GM21723 (cell line): ENCODE results near the gene RAP1A.
"Not testable (repeated sequence)": the region's sequence is repeated elsewhere in the genome, so short reads cannot be mapped to it uniquely, and the experiment has no call there.

Experiments
- ATAC-seq: cut with Tn5 transposase; IDR thresholded peaks from one replicate; pipeline ENCODE4 v1.9.1; 2021; ENCODE audit warnings: mild to moderate bottlenecking, moderate library complexity; ENCODE audit not compliant: unreplicated experiment

RAP1A gene

GRCh38 chr1:111734856-111735255 lies 115.3 kb downstream of the RAP1A start:
- ATAC-seq: no peak

GRCh38 chr1:111735321-111735720 lies 115.7 kb downstream of the RAP1A start:
- ATAC-seq: no peak

- ATAC-seq: no peak
Observed at GRCh38 chr1:111735858-111736544, 116.4 kb downstream of the RAP1A start.

- no peak for ATAC-seq
Observed at GRCh38 chr1:111736548-111737215, 117.1 kb downstream of the RAP1A start.

- no peak for ATAC-seq
Observed at GRCh38 chr1:111737216-111738132, 117.9 kb downstream of the RAP1A start.

- peak; percentile 2 for ATAC-seq
Observed at GRCh38 chr1:111738133-111738435, 118.5 kb downstream of the RAP1A start.

DNA sequence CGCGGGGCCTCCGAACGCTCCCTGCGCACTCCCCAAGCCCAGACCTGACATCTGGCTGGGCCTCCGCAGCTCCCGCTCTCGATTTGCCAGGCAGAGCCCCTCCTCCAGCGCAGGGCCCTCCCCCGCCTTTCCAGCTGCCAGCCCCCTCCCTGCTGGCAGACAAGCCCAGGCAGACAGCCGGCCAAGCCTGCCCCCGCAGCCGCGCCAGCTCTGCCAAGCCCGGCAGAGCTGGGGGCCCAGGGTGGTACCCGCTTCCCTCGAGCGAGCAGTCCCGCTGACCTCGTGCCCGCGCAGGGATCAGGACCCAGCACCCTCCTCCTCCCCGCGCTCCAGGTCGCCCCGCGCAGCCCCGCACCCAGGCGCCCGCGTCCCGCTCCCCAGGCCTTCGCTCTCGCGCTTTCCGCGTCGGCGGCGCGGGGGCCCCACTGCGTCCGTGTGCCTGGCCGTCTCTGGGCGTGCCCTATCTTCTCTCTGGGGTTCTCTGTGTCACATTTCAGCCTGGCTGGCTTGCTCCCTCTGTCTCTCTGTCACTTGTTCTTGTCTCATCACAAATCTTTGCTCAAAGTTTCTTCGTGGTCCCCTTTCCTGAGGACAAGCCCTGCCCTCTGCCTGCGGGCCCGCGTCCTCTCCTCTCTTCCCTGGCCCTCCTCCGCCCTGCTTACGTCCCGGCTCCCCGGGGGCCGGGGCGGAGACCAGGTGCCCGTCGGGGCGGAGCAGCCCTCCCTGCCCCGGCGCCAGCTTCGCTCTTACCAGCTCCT lies 119.0 kb downstream of the RAP1A start:
- peak; percentile 57 for ATAC-seq

GRCh38 chr1:111739194-111739924 lies 119.8 kb downstream of the RAP1A start, which contains the start of gene INKA2:
TSS of gene INKA2 (minus strand) at chr1:111739395. CDS start at chr1:111739242, 153 bp downstream.
- ATAC-seq: peak; percentile 83

DNA sequence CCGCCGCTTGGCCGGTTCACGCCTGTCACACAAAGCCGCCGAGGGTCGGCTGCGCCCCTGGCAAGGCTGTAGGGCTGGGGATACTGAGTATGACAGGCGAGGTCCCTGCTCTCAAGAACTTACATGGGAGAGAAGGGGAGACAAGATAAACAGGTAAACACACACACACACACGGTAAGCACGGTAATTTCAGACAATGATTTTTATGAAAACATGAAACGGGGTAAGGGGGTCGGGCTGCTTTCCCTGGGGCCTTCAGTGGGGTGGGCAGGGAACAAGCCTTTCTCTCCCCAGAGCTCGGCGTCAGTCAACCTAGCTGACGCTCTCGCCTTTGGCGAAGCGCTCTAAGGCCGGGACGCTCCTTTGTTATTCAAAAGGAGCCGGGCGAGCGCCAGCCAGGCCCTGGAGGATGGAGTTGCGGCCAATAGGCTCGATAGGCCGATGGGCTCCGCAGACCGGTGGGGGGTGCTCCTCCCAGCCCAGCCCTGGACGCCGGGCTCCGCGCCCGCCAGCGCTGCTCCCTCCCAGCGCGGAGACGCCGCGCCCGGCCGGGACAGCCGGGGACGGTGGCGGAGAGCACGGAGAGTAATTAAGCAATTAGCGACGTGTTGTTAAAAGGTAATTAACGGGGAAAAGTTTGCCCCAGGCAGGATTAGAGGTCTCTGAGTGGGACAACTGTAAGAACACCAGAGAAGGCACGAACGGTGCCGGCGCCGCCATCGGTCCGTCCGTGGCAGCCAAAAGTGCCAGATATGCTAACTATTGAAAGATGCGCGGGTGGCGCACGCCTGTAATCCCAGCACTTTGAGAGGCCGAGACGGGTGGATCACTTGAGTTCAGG lies 120.6 kb downstream of the RAP1A start:
- no peak for ATAC-seq

GRCh38 chr1:111742292-111742691 lies 122.7 kb downstream of the RAP1A start:
- ATAC-seq: not testable (repeated sequence)

- no peak for ATAC-seq
Observed at GRCh38 chr1:111742938-111743549, 123.5 kb downstream of the RAP1A start.

GRCh38 chr1:111743679-111744101 lies 124.1 kb downstream of the RAP1A start:
- no peak for ATAC-seq

DNA sequence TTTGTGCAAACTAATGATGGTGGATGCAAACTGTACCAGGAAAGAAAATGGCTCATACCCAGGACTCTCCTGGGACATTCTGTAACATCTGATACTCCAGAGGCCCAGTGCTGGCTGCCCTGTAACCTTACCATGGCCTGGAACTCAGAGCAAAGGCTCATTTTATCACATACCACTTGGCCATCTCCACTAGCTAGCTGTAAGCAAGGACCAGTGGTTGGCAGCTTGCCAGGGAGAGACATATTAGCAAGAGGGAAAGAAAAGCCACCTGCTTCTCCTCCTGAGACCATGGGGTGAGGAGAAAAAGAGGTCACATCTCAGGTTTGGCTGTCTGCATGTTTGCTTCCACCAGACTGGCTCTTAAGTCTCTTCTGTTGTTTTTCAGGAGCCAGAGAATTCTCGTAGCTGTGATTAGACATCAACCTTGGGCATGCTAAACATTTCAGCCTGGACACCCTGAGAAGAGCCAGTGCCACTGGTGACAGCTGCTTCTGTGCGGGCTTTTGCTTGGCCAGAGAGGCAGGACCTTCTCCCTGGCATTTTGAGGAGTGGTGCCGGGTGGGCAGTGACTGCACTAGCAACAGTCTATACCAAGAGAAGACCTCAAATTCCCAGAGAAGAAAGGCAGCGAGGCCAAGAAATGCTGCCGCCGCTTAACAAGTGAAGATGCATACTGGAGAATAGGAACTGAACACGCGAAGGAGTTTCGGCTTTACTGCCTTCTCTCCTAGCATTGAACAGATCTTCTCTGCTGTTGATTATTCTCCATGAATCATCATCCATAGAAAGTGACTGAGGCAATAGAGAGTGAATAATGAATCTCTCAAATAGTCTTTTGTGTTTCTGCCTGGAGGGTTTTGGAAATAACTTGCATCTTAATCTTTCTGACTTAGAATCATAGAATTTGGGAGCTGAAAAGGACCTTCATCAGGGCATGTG lies 126.4 kb downstream of the RAP1A start:
- ATAC-seq: no peak

GRCh38 chr1:111746614-111746999 lies 127.0 kb downstream of the RAP1A start:
- ATAC-seq: no peak

GRCh38 chr1:111747282-111747734 lies 127.7 kb downstream of the RAP1A start:
- peak; percentile 51 for ATAC-seq

DNA sequence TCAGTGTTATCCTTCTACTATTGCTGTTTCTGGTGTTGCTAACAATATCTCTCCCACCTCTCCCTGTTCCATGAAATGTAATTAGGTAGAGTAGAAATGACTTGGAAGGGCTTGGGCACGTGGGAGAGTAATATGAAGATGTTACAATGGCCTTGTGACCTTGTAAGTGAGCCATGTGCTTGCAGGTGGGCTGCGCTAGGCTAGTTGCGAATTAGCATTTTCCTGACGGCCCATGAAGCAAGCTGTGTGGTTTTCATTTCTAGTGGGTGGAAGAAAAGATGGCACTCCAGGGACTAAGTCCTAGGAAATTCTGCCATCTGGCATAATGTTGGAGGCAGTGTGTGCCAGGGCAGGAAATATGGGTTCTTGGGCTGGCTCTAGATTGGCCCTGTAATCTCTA lies 128.4 kb downstream of the RAP1A start:
- no peak for ATAC-seq

DNA sequence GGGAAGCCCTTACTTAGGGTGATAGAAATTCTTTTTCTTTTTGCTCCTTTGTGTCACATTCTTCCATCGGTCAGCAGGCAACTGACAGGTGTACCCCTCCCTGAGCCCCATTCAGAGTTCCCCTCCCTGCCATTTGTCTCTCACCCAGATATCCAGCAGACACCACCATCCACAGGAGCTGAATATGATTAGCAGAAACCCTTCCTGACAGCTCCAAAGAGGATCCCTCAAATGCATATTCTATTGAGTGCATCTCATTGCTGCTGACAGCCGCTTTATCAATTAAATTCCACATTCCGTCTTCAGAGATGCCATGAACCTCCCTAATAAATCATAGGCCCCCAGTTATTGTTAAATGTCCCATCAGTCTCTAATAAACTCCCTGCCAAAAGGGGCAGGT lies 130.0 kb downstream of the RAP1A start:
- no peak for ATAC-seq

DNA sequence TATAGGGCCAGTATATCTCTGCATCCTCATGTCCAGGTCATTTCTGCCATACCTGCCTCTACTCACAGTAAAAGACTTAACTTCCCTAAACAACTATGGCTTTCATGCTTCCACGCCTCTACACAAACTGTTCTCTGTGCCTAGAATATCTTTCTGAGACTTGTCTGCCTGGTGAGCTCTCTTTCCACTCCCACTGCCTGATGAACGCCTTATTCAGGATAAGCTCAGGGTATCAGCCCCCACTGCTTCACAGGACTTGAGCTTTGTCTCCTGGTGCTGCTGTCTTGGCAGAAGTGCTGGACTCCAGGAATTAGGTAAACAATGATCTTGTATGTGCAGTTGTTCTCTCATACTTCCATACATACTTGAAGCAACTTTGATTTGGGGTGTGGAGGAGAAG lies 131.3 kb downstream of the RAP1A start:
- ATAC-seq: no peak
